ENCODE data around the gene COG1. TPM values are rescaled to one million over a fixed set of nuclear protein-coding genes. Genes with fewer than 3 reads are reported as not detected.

Gene COG1
- polyA plus RNA-seq, 1 donor (not counting 4 experiments of a cell fraction or from before 2014, with no cell fraction given): 16.4 TPM

GRCh38 chr17:73189417-73190099 is 3.3 kb upstream of the COG1 start:
- no peak for DNase-seq (ENCODE audit: low read depth, low spot score)
- dilution Hi-C loops (cut with MboI; ENCODE audit: extremely low pct_ligation_motif_present, low sequenced_read_pairs): no loop called here
- H4K20me1 ChIP-seq (ENCODE audit: control insufficient read depth, extremely low read depth, insufficient read depth, low read length): no peaks in the 10 kb centered on the region

GRCh38 chr17:73191443-73192205 is 1.2 kb upstream of the COG1 start:
- peak overlapping the region; percentile 28 for H2AFZ ChIP-seq (ENCODE audit: control insufficient read depth, low read length)
- H3K27me3 ChIP-seq (ENCODE audit: control insufficient read depth, extremely low read depth, insufficient read depth, low read length): no peaks in the 10 kb centered on the region
- peak overlapping the region; percentile 78 to 90 (median 81) for H3K4me3 ChIP-seq (ENCODE audit: control insufficient read depth in 2 of 3, extremely low read depth in 1 of 3, insufficient read depth in 2 of 3, low read depth in 1 of 3, low read length in 3 of 3)
- H3K9me1 ChIP-seq (ENCODE audit: control insufficient read depth, extremely low read depth, insufficient read depth, low read length): no peaks in the 10 kb centered on the region
- H3K9me3 ChIP-seq (ENCODE audit: control insufficient read depth, low read depth, low read length): no peaks in the 10 kb centered on the region
- no peak for TF ChIP-seq EZH2 (IDR thresholded peaks at IDR 0.05; ENCODE audit: low read length)
- peak; percentile 63 to 93 (median 81) for TF ChIP-seq CTCF (optimal IDR thresholded peaks at IDR 0.05 in 1 of 3, IDR thresholded peaks at IDR 0.05 in 1 of 3, conservative IDR thresholded peaks at IDR 0.05 in 1 of 3; ENCODE audit: extremely low read depth in 1 of 3, insufficient read depth in 2 of 3, low read length in 3 of 3)
- no peaks in the 10 kb centered on the region for H4K20me1 ChIP-seq (ENCODE audit: control insufficient read depth, extremely low read depth, insufficient read depth, low read length)
- H3K36me3 ChIP-seq (ENCODE audit: control insufficient read depth in 2 of 2, extremely low read depth in 1 of 2, insufficient read depth in 2 of 2, low read length in 2 of 2): no peaks in the 10 kb centered on the region
- peak overlapping the region; percentile 86 for H3K9ac ChIP-seq (ENCODE audit: control insufficient read depth, extremely low read depth, insufficient read depth, low read length)
- peak; percentile 79 for FAIRE-seq
- peak overlapping the region; percentile 93 for H3K4me2 ChIP-seq (ENCODE audit: control insufficient read depth, extremely low read depth, insufficient read depth, low read depth, low read length)
- peaks cover 8% of the 10 kb centered on the region for H3K4me1 ChIP-seq (ENCODE audit: control insufficient read depth, extremely low read depth, insufficient read depth, low read length)
- no peak for DNase-seq (ENCODE audit: low read depth, low spot score)
- dilution Hi-C loops (cut with MboI; ENCODE audit: extremely low pct_ligation_motif_present, low sequenced_read_pairs): no loop called here
- peaks cover 12% of the 10 kb centered on the region for H3K79me2 ChIP-seq (ENCODE audit: control insufficient read depth, insufficient read depth, low read length)
- peak overlapping the region; percentile 74 for H3K27ac ChIP-seq (ENCODE audit: control insufficient read depth, insufficient read depth, low read length)

More at GRCh38 chr17:73189417-73190099, 3.3 kb upstream of the COG1 start:
- no peak overlapping the region for H3K4me3 ChIP-seq (ENCODE audit: control insufficient read depth in 2 of 3, extremely low read depth in 1 of 3, insufficient read depth in 2 of 3, low read depth in 1 of 3, low read length in 3 of 3)
- H2AFZ ChIP-seq (ENCODE audit: control insufficient read depth, low read length): no peak overlapping the region
- H3K4me1 ChIP-seq (ENCODE audit: control insufficient read depth, extremely low read depth, insufficient read depth, low read length): peaks cover 8% of the 10 kb centered on the region
- no peak overlapping the region for H3K27ac ChIP-seq (ENCODE audit: control insufficient read depth, insufficient read depth, low read length)
- no peaks in the 10 kb centered on the region for H3K9me1 ChIP-seq (ENCODE audit: control insufficient read depth, extremely low read depth, insufficient read depth, low read length)
- H3K4me2 ChIP-seq (ENCODE audit: control insufficient read depth, extremely low read depth, insufficient read depth, low read depth, low read length): no peak overlapping the region
- no peak overlapping the region for H3K9ac ChIP-seq (ENCODE audit: control insufficient read depth, extremely low read depth, insufficient read depth, low read length)
- FAIRE-seq: no peak
- H3K27me3 ChIP-seq (ENCODE audit: control insufficient read depth, extremely low read depth, insufficient read depth, low read length): no peaks in the 10 kb centered on the region
- H3K79me2 ChIP-seq (ENCODE audit: control insufficient read depth, insufficient read depth, low read length): peaks cover 9% of the 10 kb centered on the region
- H3K36me3 ChIP-seq (ENCODE audit: control insufficient read depth in 2 of 2, extremely low read depth in 1 of 2, insufficient read depth in 2 of 2, low read length in 2 of 2): no peaks in the 10 kb centered on the region
- no peak for TF ChIP-seq EZH2 (IDR thresholded peaks at IDR 0.05; ENCODE audit: low read length)
- TF ChIP-seq CTCF (optimal IDR thresholded peaks at IDR 0.05 in 1 of 3, IDR thresholded peaks at IDR 0.05 in 1 of 3, conservative IDR thresholded peaks at IDR 0.05 in 1 of 3; ENCODE audit: extremely low read depth in 1 of 3, insufficient read depth in 2 of 3, low read length in 3 of 3): peak; percentile 48 to 84 (median 70)
- H3K9me3 ChIP-seq (ENCODE audit: control insufficient read depth, low read depth, low read length): no peaks in the 10 kb centered on the region
